Measurements from ENCODE around the gene LAMA2. TPM values are rescaled to one million over a fixed set of nuclear protein-coding genes. Genes with fewer than 3 reads are reported as not detected.
A peak's percentile ranks its signal among the peaks of the same experiment; 100 is the strongest.

LAMA2 gene
- polyA plus RNA-seq, 10 donors = 124 to 174 (median 146) TPM

DNA sequence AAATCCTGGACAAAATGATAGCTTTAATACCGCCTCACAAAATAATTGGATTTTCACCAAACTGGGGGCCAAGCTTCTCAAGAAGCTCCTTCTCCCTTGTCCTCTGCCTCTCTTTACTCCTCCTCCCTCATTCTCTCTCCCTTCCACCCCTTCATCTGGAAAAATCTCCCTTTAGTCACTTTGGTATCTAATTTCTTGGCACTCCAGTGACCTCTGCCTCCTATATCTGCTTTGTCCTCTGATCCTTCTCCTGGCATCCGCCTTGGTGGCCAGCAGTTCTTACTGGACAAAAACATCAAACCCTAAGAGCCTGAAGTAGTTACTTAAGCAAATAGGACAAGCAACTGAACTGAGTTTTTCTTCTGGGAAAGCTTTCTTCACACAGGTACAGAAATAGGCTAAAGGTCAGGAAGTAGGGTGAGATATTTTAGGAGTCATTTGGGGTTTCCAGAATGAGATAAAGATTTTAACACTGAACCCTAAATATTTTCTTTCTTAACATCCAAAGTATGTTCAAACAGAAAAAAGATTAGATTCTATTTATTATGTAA lies 606.4 kb downstream of the LAMA2 start:
- no peak for DNase-seq

DNA sequence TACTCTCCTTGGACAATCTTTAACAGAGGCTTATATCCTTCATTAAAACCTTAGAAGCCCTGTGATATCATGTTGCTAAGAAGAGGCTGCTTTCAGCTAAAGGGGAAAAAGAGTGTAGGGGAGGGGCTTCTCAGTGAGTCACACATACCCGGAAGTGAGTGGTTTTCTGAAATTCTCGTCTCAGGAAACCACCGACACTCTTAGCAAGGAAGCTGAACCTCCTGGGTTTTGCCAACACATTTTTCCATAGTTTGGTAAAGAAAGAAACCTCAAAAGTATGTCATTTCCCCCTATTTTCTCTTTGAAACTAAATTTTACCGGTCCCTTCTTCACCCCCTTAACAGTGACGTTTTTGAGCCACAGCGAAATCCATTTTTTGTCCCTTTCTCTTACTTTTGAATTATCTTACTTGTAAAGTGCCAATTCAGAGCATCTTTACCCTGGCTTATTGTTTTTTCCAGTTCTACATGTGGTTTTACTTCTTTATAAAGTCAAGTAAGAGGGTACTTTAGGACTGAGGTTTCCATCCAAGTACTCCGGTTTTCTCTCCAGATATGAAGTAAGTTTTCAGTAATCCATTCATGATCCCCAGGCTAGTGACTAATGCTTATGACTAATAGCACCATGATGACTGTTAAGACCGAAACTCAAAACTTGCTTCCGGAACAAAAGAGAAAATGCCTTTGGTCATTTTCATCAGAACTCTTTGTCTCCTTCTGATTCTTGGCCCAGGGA lies 607.8 kb downstream of the LAMA2 start:
- peak; percentile 44 to 91 (median 62) for DNase-seq

DNA sequence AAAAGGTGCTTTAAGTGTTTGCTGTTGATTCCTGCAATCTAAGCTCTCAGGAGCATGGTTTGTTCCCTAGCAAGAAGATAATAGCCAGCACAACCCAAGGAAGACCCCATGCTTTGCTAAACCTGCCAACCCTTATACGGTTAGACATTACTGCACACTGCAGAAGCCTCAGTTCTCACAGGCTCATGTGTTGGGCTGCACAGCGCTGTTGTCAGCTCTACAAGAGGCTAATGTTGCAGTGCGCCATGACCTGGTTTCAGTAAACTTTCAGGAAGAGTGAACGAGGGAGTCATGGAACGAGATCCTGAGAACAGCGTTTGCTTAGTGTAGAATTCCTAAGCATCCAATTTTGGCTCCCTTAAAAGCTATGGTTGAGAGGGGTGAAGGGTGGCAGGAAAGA lies 608.5 kb downstream of the LAMA2 start:
- no peak for DNase-seq

DNA sequence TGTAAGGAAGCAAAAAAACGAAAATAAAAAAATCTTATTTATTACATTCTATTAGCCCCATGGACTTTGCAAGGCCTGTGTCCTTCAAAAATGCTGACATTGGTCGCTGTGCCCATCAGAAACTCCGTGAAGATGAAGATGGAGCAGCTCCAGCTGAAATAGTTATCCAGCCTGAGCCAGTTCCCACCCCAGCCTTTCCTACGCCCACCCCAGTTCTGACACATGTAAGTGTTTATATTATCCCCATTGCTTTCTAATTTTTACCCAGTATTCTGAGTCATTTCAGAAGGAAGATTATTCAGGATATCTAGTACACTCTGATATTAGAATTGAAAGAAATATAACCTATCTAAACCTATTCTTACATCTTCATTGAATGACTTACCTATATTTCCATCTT lies 609.3 kb downstream of the LAMA2 start:
- no peak for DNase-seq

DNA sequence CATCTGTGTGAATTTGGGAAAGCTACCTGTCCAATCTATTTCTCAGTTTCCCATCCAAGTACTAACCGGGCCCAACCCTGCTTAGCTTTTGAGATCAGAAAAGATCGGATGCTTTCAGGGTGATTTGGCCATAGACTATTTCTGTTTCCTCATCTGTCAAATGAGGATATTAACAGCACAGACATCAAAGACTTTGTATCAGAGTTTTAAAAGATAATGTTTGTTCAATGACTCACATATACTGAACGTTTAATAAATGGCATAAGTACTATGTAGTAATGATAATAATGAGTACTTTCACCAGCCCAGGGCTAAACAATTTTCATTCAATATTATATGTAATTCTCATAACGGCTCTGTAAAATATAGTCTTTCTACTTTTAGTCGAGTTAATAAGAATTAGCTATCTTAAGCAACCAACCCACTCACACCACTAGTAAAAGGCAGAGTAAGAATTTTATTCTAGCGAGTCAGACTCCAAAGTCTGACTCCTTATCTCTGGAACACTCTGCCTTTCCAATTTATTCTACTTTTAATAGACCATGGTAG lies 610.5 kb downstream of the LAMA2 start:
- peak in 1 of 3 donors; percentile 29 for DNase-seq

DNA sequence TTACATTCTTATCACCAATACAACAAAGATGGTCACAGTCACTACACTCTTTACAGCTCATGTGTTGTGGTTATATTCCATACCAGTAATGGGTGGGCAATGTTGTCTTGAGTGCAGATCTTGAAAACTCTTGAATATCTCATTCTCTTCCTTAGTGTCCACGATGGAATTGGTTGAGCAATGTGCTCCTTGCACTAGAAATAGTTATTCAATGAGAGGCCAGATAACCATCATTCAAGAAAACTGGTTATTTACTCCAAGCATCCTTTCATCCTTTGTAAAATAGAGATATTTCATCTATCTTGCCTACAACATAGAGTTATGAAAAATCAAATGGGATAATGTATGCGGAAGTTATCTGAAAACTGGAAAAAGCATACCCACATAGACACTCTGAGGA lies 611.2 kb downstream of the LAMA2 start:
- DNase-seq = no peak

DNA sequence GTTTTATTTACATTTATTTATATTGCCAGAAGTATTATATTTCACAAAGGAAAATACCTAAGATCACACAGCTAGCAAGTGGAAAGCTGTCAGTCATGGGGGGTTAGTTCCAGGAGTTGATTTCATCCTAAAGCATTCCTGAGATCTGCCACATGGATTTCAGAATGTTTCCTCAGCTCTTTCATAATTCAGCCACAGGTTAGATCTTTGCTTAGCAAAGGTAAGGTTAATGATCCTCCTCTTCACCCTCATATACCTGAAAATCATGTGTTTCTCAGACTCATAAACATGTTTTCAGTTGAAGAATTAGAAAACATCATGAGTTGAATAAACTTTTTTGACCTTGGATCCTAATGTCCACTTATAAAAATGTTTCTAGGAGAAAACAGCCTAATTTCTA lies 611.6 kb downstream of the LAMA2 start:
- no peak for DNase-seq

DNA sequence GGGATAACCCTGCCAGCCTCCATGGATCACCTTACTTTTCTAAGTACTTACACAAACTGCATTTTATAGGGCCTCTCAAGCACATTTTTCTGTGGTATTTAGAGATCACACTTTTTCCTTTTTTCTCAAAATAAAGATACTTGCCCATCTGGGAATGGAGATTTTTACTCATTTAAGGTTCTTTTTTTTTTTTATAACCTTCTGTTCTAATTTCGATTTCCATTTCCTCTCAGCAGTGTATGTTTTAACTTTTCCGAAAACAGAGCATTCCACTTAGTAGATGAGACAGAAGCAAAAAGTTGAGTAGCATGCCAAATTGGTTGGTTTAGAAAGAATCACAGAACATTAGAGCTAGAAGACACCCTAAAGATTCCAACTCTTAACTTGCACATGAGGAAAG lies 612.7 kb downstream of the LAMA2 start:
- DNase-seq = no peak

DNA sequence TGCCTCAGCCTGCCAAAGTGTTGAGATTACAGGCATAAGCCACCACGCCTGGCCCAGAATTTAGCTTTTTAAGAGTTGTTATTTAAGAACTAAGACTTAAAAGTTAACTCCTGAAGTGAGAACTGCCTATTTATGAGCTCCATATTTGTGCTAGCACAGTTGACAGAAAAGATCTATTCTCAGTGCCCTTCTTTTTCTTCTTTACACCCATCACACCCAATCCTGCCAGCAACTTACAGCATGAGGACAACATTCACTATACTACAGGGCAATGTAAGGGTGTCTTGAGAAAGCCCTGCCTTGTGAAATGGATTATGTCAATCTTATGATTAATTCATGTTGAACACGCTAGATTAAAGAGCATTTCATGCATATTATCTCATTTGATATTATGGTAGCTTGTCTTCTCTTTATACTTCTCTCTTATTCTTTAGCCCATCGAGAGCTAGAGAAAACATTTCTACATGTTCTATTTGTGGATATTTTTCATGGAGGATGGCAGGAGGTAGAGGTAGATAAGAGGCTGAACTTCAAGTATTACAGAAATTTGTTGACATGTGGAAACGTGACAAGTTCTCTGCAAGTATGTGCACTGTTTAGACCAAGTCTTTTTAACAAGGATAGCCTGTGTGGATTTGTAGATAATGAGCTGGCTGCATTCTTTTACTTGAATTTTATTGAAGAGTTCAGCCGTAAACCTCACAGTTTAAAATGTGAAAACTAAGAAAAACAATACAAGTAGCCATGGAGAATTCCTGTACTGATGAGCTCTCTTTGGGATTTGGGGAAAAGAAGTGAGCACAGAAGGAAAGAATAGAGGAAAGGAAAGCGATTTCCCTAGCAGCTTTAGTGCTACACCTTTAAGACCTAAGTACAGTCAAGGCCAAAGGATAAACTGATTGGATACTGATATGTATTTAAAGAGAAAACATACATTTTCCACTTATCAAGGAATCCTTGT lies 614.8 kb downstream of the LAMA2 start:
- DNase-seq = no peak

DNA sequence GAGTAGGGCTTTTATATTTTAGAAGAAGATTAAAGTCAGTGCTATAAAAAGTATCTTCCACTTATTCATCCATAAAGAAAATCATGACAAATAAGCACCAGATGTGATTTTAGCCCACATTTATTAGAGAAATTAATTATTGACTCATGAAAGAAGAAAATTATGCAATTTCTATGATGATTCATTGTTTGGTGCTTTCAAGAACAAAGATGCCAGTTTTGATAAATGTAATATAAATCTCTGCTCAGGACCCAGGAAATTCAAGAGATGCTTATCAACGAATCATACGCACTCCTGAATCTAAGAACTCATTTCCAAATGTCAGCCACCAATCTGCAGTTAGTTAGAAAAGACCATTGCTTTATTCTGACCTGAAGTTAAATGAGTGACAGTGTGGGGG lies 615.6 kb downstream of the LAMA2 start:
- no peak for DNase-seq

DNA sequence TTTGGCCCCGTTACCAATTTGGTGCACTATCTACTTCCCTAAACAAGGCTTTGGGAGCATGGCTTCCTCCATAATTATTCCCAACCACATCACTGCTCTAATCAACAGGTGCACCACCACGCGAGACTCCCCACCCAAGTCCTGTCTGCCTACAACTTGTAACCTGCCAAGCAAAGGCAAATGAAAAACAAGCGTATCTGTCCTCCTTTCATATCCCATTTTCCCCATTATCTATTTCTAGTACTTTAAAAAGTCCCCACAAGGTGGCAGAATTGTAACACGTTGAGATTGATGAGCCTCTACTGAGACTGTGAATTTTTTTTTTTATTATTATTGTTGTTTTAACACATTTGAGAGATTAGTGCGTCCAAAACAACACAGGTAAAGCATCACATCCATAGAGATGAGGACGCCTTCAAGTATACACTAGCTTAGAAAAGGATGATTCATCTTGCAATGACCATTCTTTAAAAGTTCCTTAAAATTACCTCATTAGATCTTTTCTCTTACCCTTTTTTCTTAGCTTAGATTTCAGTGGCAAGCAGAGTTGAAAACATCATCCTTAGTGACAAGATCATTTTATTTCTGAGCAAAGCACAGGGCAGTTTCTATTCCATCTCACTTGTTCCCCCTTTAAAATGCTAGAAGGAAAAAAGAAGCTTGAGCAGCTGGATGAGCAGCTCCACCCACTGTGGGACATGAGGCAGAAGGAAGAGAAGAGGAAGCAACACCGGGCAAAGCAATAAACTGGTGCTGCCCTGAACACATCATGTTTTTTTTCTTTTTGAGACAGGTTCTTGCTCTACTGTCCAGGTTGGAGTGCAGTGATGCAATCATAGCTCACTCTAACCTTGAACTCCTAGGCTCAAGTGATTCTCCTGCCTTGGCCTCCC lies 616.3 kb downstream of the LAMA2 start:
- peak; percentile 54 to 73 (median 56) for DNase-seq

DNA sequence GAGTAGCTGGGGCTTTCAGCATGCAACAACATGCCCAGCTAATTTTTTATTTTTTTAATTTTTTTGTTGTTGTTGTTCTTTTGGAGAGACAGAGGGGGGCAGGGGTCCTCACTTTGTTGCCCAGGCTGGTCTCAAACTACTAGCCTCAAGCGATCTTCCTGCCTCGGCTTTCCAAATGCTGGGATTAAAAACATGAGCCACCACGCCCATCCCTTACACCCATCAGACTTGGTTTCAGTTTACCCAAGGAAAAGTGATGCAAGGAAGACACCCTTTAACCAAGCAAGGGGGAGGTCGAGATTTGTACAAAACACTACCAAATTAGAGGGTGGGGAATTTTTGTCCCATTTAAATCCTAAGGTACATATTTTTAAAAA lies 616.9 kb downstream of the LAMA2 start:
- no peak for DNase-seq

DNA sequence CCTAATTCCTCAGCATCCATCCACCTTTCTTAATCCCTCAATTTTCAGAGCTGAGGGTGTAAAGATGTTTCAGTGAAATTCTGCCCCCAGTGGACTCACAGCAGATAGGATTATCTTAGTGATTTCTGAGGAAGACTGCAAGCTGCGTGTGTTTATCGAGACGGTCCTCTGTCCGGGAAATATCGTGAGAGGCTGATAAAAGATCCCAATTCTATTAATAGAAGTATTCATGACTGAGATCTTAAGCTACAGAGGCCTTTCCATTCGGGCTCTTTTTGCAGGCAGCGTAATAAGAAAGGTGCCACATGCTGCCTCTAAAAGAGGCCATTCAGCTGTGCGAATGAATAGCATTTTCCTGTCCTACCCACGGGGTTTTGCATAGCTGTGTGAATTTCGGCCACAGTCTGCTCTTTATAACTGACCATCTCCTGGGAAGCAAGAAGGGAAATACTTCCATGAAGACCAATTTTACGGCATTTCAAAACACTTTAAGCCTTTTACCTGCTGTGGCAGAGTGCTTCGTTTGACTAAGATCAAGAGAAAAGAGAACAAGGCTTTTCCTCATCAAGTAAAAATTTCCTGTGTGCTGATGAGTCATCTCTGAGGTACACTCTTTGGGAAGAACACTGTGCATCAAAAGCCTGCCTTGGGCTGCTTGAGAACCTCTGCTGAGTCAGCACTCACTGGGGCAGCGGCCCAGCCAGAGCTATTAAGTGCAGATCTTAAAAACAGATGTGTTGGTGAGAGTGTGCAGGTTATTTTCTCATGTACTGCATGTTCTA lies 618.2 kb downstream of the LAMA2 start:
- peak; percentile 67 to 85 (median 77) for DNase-seq

DNA sequence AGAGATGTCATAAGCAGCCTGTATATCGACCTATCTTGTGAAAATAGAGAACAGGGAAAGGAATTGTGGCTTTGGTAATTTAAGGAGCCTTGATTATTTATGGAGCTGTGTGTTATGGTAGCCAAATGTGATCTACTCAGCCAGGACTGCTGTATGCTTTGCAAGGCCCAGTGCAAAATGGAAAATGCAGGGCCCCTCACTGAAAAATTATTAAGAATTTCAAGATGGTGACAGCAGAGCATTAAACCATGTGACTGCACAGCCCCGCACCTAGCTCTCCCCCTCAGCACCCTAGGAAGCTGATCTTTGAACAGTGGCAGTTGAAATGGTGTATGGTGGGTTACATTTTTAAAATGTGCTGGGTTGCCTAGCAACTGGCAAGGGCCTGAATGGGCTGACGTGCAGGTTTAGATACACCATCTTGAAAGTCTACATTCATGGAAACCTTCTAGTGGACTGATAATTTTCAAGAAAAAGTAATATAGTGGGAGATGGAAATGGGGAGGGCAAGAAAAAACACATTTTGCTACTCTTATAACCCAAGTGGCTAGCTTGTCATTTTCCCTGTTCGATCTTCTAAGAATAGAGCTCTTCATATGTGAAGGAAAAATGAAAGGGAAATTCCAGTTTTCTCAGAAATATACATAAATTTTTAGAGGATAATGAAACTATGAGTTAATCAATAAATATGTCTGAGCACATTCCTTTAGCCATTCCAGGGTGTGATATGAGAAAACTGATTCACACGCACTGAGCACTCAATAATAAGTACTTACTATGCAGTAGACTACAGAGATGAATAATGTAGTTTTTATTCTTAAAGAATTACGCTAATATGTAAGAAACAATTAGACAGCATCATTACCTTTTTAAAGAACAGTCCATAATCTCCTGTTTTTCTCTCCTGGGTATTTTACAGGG lies 619.1 kb downstream of the LAMA2 start:
- no peak for DNase-seq

DNA sequence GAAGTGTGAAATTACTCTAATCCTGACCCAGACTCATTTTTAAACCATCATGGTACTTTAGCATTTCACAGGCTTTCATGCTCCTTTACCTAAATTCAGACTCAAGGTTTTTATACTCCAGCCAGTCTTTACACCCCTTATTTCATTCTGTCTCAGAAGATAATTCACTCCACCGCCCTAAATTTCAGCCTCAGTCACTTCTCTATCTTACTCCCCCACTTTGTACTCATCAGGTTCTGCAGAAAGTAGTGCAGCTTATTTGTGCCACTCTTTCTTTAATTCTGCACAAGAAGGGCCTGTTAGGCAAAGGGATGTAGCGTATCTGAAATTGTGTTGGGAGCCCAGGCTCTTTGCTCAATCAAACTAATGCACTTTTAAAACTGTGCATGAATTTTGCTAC lies 621.5 kb downstream of the LAMA2 start:
- DNase-seq = no peak

DNA sequence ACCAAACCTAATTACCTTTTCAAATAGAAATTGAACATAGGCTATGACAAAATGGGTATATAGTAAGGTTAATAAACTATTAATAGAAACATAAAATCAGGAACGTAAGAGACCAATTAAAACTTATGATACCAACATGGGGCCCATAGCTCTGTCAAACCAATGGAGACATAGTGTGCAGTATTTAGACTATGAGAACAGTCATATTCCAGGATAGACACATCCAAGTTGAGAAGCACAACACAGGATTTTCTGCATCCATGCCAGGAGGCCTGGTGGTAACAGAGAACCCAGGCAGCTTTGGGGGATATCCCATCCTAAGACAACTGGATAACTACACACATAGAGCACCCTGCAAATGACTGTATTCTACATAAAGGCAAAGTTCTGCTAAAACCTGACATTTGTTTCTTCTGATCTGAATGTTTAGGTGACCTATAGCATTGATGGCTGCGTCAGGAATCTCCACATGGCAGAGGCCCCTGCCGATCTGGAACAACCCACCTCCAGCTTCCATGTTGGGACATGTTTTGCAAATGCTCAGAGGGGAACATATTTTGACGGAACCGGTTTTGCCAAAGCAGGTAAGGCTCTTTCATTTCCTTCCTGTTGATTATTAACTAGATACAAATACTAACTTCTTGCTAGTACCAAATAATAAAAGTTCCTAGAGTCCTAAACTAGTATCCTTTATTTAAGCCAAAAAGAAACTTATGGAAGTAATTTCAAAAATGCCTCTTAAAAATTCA lies 624.3 kb downstream of the LAMA2 start:
- DNase-seq = no peak

DNA sequence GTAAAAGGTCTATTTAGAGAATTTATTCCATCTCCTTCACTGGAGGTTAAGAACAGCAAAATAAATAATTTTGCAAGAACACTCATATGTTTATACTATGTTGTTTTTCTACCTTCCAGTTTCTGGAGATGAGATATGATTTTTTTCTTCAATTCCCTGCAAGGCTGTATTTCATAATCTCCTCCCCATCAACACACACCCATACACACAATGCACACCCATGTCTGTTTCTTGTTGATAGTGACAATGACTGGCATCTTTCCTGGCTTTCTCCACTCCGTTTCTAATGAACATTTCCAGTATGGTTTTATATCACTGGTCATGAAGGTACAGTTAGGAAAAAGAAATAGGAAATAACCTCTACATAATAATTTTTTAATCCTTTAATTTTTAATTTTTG lies 624.9 kb downstream of the LAMA2 start:
- no peak for DNase-seq

DNA sequence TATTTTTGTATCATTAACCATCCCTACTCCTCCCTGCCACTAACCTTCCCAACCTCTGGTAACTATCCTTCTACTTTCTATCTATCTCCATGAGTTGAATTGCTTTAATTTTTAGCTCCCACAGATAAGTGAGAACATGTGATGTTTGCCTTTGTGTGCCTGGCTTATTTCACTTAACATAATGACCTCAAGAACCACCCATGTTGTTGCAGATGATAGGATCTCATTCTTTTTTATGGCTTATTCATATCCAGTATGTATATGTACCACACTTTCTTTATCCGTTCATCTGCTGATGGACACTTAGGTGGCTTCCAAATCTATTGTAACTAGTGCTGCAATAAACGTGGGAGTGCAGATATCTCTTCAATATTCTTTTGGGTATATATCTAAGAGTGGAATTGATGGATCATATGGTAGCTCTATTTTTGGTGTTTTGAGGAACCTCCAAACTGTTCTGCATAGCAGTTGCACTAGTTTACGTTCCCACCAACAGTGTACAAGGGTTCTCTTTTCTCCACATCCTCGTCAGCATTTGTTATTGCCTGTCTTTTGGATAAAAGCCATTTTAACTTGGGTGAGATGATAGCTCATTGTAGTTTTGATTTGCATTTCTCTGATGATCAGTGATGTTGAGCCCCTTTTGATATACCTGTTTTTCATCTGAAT lies 625.7 kb downstream of the LAMA2 start:
- no peak for DNase-seq

Data from muscle of back (tissue), 11 donors.